H9 (cell line): ENCODE results near the gene HDAC6. TPM values are rescaled to one million over a fixed set of nuclear protein-coding genes. Genes with fewer than 3 reads are reported as not detected.

Experiments used
- DNase-seq: peaks from one replicate; pipeline ENCODE4 v3.0.0-alpha.2; 2017
- H2AFZ ChIP-seq: one replicate; pipeline ENCODE4 v1.6.1; 2013; ENCODE audit warnings: mild to moderate bottlenecking, low read length, control low read depth, moderate library complexity
- H2AK5ac ChIP-seq: 2 replicates; pipeline ENCODE4 v1.6.1; 2013; ENCODE audit warnings: low read length, control low read depth, mixed read lengths; ENCODE audit not compliant: insufficient read length
- H2BK120ac ChIP-seq: one replicate; pipeline ENCODE4 v1.6.1; 2013; ENCODE audit warnings: low read depth, mild to moderate bottlenecking, low read length, control low read depth, inconsistent platforms; ENCODE audit not compliant: poor library complexity, severe bottlenecking
- H2BK12ac ChIP-seq: 2 replicates; pipeline ENCODE4 v1.6.1; 2013; ENCODE audit warnings: low read length, control low read depth, mixed read lengths, low read depth; ENCODE audit not compliant: insufficient read length
- H2BK15ac ChIP-seq: 2 replicates; pipeline ENCODE4 v1.6.1; 2013; ENCODE audit warnings: low read depth, low read length, control low read depth
- H2BK20ac ChIP-seq: one replicate; pipeline ENCODE4 v1.6.1; 2013; ENCODE audit warnings: low read depth, mild to moderate bottlenecking, low read length, control low read depth, inconsistent platforms; ENCODE audit not compliant: poor library complexity, severe bottlenecking
- H2BK5ac ChIP-seq: 2 replicates; pipeline ENCODE4 v1.6.1; 2013; ENCODE audit warnings: low read length, control low read depth, mixed read lengths; ENCODE audit not compliant: insufficient read length
- H3K14ac ChIP-seq: 2 replicates; pipeline ENCODE4 v1.6.1; 2013; ENCODE audit warnings: low read length, control low read depth; ENCODE audit not compliant: insufficient read depth
- H3K18ac ChIP-seq: 2 replicates; pipeline ENCODE4 v1.6.1; 2013; ENCODE audit warnings: low read depth, mild to moderate bottlenecking, mixed read lengths, low read length, control low read depth; ENCODE audit not compliant: insufficient read length
- H3K23ac ChIP-seq: 2 replicates; pipeline ENCODE4 v1.6.1; 2013; ENCODE audit warnings: low read length, control low read depth, mixed read lengths, low read depth; ENCODE audit not compliant: insufficient read length
- H3K23me2 ChIP-seq: 2 replicates; pipeline ENCODE4 v1.6.1; 2013; ENCODE audit warnings: low read depth, mild to moderate bottlenecking, mixed read lengths, low read length, control low read depth; ENCODE audit not compliant: insufficient read length, poor library complexity, severe bottlenecking
- H3K27ac ChIP-seq: 2 replicates; pipeline ENCODE4 v1.5.1; 2013; ENCODE audit warnings: low read length, control low read depth, mixed read lengths, low read depth; ENCODE audit not compliant: insufficient read length
- H3K27me3 ChIP-seq: 2 replicates; pipeline ENCODE4 v1.6.1; 2013; ENCODE audit warnings: low read length, control low read depth, inconsistent platforms; ENCODE audit not compliant: insufficient read depth
- H3K4ac ChIP-seq: 2 replicates; pipeline ENCODE4 v1.6.1; 2013; ENCODE audit warnings: low read depth, mild to moderate bottlenecking, control low read depth, inconsistent platforms, low read length, moderate library complexity
- H3K4me1 ChIP-seq: 2 replicates; pipeline ENCODE4 v1.6.1; 2013; ENCODE audit warnings: low read length, control low read depth, inconsistent platforms; ENCODE audit not compliant: insufficient read depth
- H3K4me2 ChIP-seq: 2 replicates; pipeline ENCODE4 v1.6.1; 2013; ENCODE audit warnings: low read length, control low read depth, mixed read lengths; ENCODE audit not compliant: insufficient read length, insufficient read depth
- H3K56ac ChIP-seq: 2 replicates; pipeline ENCODE4 v1.6.1; 2013; ENCODE audit warnings: low read depth, mild to moderate bottlenecking, mixed read lengths, low read length, control low read depth; ENCODE audit not compliant: insufficient read length
- H3K79me1 ChIP-seq: 2 replicates; pipeline ENCODE4 v1.6.1; 2013; ENCODE audit warnings: low read depth, mild to moderate bottlenecking, moderate library complexity, low read length, control low read depth, inconsistent platforms; ENCODE audit not compliant: insufficient read depth, poor library complexity, severe bottlenecking
- H3K79me2 ChIP-seq: 2 replicates; pipeline ENCODE4 v1.6.1; 2013; ENCODE audit warnings: low read length, control low read depth, inconsistent platforms; ENCODE audit not compliant: insufficient read depth
- H3K9ac ChIP-seq: 2 replicates; pipeline ENCODE4 v1.6.1; 2013; ENCODE audit warnings: low read length, control low read depth, mixed read lengths; ENCODE audit not compliant: insufficient read length; ENCODE audit errors: extremely low read depth
- H3K9me3 ChIP-seq: one replicate; pipeline ENCODE4 v1.6.1; 2013; ENCODE audit warnings: low read depth, low read length, inconsistent platforms; ENCODE audit not compliant: control insufficient read depth
- H3T11ph ChIP-seq: one replicate; pipeline ENCODE4 v1.6.1; 2013; ENCODE audit warnings: mild to moderate bottlenecking, low read length, control low read depth, inconsistent platforms
- H4K20me1 ChIP-seq: one replicate; pipeline ENCODE4 v1.6.1; 2013; ENCODE audit not compliant: control insufficient read depth, insufficient read length, insufficient read depth
- H4K5ac ChIP-seq: 2 replicates; pipeline ENCODE4 v1.6.1; 2013; ENCODE audit warnings: low read depth, mild to moderate bottlenecking, mixed read lengths, low read length, control low read depth; ENCODE audit not compliant: insufficient read length
- H4K8ac ChIP-seq: replicated peaks from 2 replicates; pipeline ENCODE4 v1.6.1; 2013; ENCODE audit warnings: low read length, control low read depth, mixed read lengths, low read depth; ENCODE audit not compliant: insufficient read length
- H4K91ac ChIP-seq: 2 replicates; pipeline ENCODE4 v1.6.1; 2013; ENCODE audit warnings: low read depth, mild to moderate bottlenecking, moderate library complexity, mixed read lengths, low read length, control low read depth; ENCODE audit not compliant: insufficient read length
- H3K27ac Mint-ChIP-seq, 3 experiments: 2 replicates in 2 of 3; 3 replicates in 1 of 3; pipeline ENCODE4 v1.8.0; 2020 to 2021; ENCODE audit warnings: mixed read lengths in 3 of 3, mild to moderate bottlenecking in 1 of 3, moderate library complexity in 1 of 3
- H3K27me3 Mint-ChIP-seq: 2 replicates; pipeline ENCODE4 v1.8.0; 2021; ENCODE audit warnings: low read depth, mild to moderate bottlenecking, moderate library complexity, mixed read lengths
- H3K36me3 Mint-ChIP-seq, 3 experiments: 2 replicates in 2 of 3; 3 replicates in 1 of 3; pipeline ENCODE4 v1.8.0; 2020 to 2021; ENCODE audit warnings: low read depth in 3 of 3, mixed read lengths in 3 of 3; ENCODE audit not compliant: insufficient read depth in 1 of 3
- H3K4me1 Mint-ChIP-seq, 2 experiments: 2 replicates each; pipeline ENCODE4 v1.8.0; 2020; ENCODE audit warnings: mixed read lengths in 2 of 2
- H3K4me3 Mint-ChIP-seq, 2 experiments: 2 replicates in 1 of 2; 3 replicates in 1 of 2; pipeline ENCODE4 v1.8.0; 2020 to 2021; ENCODE audit warnings: mild to moderate bottlenecking in 2 of 2, mixed read lengths in 2 of 2, moderate library complexity in 1 of 2
- H3K9me3 Mint-ChIP-seq, 2 experiments: 2 replicates in 1 of 2; 3 replicates in 1 of 2; pipeline ENCODE4 v1.8.0; 2020; ENCODE audit warnings: mild to moderate bottlenecking in 2 of 2, mixed read lengths in 2 of 2, moderate library complexity in 1 of 2
- CTCF ChIP-seq: fragments of 200-600 bp; sonication (generic); conservative IDR thresholded peaks from 3 replicates; pipeline ENCODE4 v1.8.0; 2021; ENCODE audit warnings: antibody characterized with exemption, mild to moderate bottlenecking
- WGBS: extraction: QIAGEN DNeasy Blood & Tissue Kit; methylation state at CpG from one replicate; pipeline ENCODE4 v1.1.7; 2013; ENCODE audit warnings: missing lambda C conversion rate, low lambda C conversion rate, mixed read lengths; ENCODE audit not compliant: insufficient read length; ENCODE audit errors: extremely low coverage; 5-methylcytosine and 5-hydroxymethylcytosine counted together
- total RNA-seq: library from RNA; stranded (reverse); gene quantifications from 2 replicates; pipeline ENCODE4 v1.2.1, GENCODE V29; 2021

HDAC6 gene
- total RNA-seq, 1 experiment from 2014 or later, result 52.8 TPM

- TF ChIP-seq CTCF, result no peak
- Mint-ChIP-seq H3K27me3 (peaks cover 3% of the 10 kb centered on the region; the same call in 1 of the 2 replicates), H3K4me3 (no peak overlapping the region), H3K9me3 (peaks cover 68 to 76% of the 10 kb centered on the region in 2 experiments), H3K36me3 (peaks cover 0 to 7% (median 4%) of the 10 kb centered on the region in 3 experiments; a peak in 5 of 7 replicates), H3K4me1 (no peaks in the 10 kb centered on the region), H3K27ac (no peak overlapping the region)
- no peak for DNase-seq
- H2BK12ac ChIP-seq, result no peak overlapping the region
- H3K27ac ChIP-seq, result no peak overlapping the region
- H2BK5ac ChIP-seq, result no peak overlapping the region
- H3K79me1 ChIP-seq, result no peaks in the 10 kb centered on the region
- H3K23ac ChIP-seq, result no peak overlapping the region
- no peak overlapping the region for H3K18ac ChIP-seq
- no peak overlapping the region for H2BK15ac ChIP-seq
- peaks cover 10% of the 10 kb centered on the region for H3K9me3 ChIP-seq
- H4K8ac ChIP-seq, result no peak overlapping the region
- WGBS, result no CpG with 5 or more reads among the region's 4 CpGs
- H4K5ac ChIP-seq, result no peak overlapping the region
- H4K20me1 ChIP-seq, result no peaks in the 10 kb centered on the region
- H3K14ac ChIP-seq, result no peak overlapping the region
- no peaks in the 10 kb centered on the region for H3K79me2 ChIP-seq
- H3K4me2 ChIP-seq, result no peak overlapping the region
- H3K4me1 ChIP-seq, result no peaks in the 10 kb centered on the region
- no peaks in the 10 kb centered on the region for H3K23me2 ChIP-seq
- no peak overlapping the region for H2BK120ac ChIP-seq
- no peaks in the 10 kb centered on the region for H3K27me3 ChIP-seq
- H2BK20ac ChIP-seq, result no peak overlapping the region
- no peak overlapping the region for H4K91ac ChIP-seq
- H3K9ac ChIP-seq, result no peak overlapping the region
- no peak overlapping the region for H2AFZ ChIP-seq
- H3K4ac ChIP-seq, result no peak overlapping the region
- no peak overlapping the region for H2AK5ac ChIP-seq
- H3K56ac ChIP-seq, result no peak overlapping the region
- H3T11ph ChIP-seq, result no peak overlapping the region
These were observed 7.9 kb upstream of the HDAC6 start for GRCh38 chrX:48793935-48794334.
